BJ (cell line): Measurements from ENCODE around the gene MAPK10. TPM values are rescaled to one million over a fixed set of nuclear protein-coding genes. Genes with fewer than 3 reads are reported as not detected.

ENCODE experiments used
- CTCF ChIA-PET: fragments of 350-600 bp; formaldehyde crosslinking; extraction: SDS; loops from one replicate; lab custom pipeline; 2021; ENCODE audit warnings: antibody characterized with exemption, inconsistent platforms; lab: Yijun Ruan, JAX
- POLR2A ChIA-PET: fragments of 300-600 bp; sonication (Branson Sonifier 250); formaldehyde crosslinking; extraction: SDS; loops from one replicate; lab custom pipeline; 2021; ENCODE audit warnings: antibody characterized with exemption; lab: Charles Lee
- DNase-seq: peaks from one replicate; pipeline ENCODE4 v3.0.0-alpha.2; 2011; ENCODE audit warnings: low read depth
- H3K27me3 ChIP-seq: 2 replicates; pipeline ENCODE4 v1.6.0; 2011; ENCODE audit warnings: low read length; ENCODE audit not compliant: control insufficient read depth, insufficient read depth
- H3K36me3 ChIP-seq: 2 replicates; pipeline ENCODE4 v1.5.1; 2011; ENCODE audit warnings: low read length; ENCODE audit not compliant: control insufficient read depth, insufficient read depth
- H3K4me3 ChIP-seq: 2 replicates; pipeline ENCODE4 v1.5.1; 2011; ENCODE audit warnings: low read depth, mild to moderate bottlenecking, control low read depth, low read length
- CTCF ChIP-seq: IDR thresholded peaks from 2 replicates; pipeline ENCODE4 v1.5.1; 2011; ENCODE audit warnings: low read depth, mild to moderate bottlenecking, control low read depth, inconsistent platforms, low read length, moderate library complexity; ENCODE audit not compliant: insufficient read depth
- polyA plus RNA-seq: library from polyadenylated mRNA; depleted of rRNA; stranded (reverse); fragments of >200 nt; gene quantifications from 2 replicates; pipeline ENCODE4 v1.2.3, GENCODE V29; 2011

The MAPK10 gene
- polyA plus RNA-seq, 1 experiment, result 0.86 TPM

GRCh38 chr4:86269354-86269753, 90.5 kb downstream of the MAPK10 start:
- no peaks in the 10 kb centered on the region for H3K27me3 ChIP-seq
- no peak for TF ChIP-seq CTCF
- H3K4me3 ChIP-seq, result no peak overlapping the region
- CTCF ChIA-PET, result no interaction called here
- H3K36me3 ChIP-seq, result no peaks in the 10 kb centered on the region
- no peak for DNase-seq
- POLR2A ChIA-PET, result no interaction called here

DNA sequence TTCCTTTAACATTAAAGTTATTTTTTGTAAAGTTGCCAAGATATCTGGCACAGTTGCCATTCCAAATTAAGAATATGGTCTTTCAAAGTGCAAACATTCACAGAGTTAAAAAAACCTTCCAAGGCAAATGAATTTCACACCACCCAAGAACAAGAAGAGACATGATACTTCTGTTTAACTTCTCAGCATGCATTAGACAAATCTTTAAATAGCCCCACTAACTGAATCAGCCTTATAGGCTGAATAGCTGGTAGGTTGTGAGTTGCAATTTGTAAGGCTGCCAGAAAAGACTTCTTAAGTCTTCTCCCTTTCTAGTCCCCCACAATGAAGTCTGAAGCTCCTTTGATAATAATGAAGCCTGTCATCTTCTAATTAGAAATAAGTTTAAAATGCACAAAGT, 95.6 kb downstream of the MAPK10 start:
- no peaks in the 10 kb centered on the region for H3K27me3 ChIP-seq
- ChIA-PET POLR2A (no interaction called here), CTCF (no interaction called here)
- no peak for TF ChIP-seq CTCF
- no peaks in the 10 kb centered on the region for H3K36me3 ChIP-seq
- no peak overlapping the region for H3K4me3 ChIP-seq
- no peak for DNase-seq

DNA sequence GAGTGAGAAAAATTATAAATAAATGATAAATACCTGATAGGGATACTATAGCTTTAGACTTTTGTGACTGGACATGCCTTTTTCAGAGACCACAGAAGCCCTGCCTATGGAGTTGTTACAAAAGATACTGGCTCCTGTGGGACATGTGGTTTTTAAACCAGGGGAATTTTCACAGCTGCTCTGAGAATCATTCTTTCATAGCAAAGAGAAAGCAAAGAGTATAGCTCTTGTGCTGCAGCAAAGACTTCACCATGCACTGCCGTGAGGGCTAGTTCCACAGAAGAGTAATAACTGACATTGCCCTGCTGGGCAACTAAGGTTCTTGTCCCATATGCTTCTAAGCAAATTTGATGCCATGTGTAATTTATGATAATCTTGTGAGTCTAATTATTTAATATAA, 98.2 kb downstream of the MAPK10 start:
- Histone ChIP-seq H3K27me3 (no peaks in the 10 kb centered on the region), H3K4me3 (no peak overlapping the region), H3K36me3 (no peaks in the 10 kb centered on the region)
- TF ChIP-seq CTCF, result no peak
- DNase-seq, result no peak
- ChIA-PET POLR2A (no interaction called here), CTCF (no interaction called here)

GRCh38 chr4:86256086-86256485, 103.8 kb downstream of the MAPK10 start:
- TF ChIP-seq CTCF, result no peak
- H3K27me3 ChIP-seq, result no peaks in the 10 kb centered on the region
- no peaks in the 10 kb centered on the region for H3K36me3 ChIP-seq
- H3K4me3 ChIP-seq, result no peak overlapping the region
- DNase-seq, result no peak
- POLR2A ChIA-PET, result no interaction called here
- CTCF ChIA-PET, result no interaction called here

GRCh38 chr4:86250619-86251018, 109.2 kb downstream of the MAPK10 start:
- DNase-seq, result no peak
- ChIA-PET CTCF (no interaction called here), POLR2A (no interaction called here)
- no peak overlapping the region for H3K4me3 ChIP-seq
- no peaks in the 10 kb centered on the region for H3K36me3 ChIP-seq
- H3K27me3 ChIP-seq, result no peaks in the 10 kb centered on the region
- TF ChIP-seq CTCF, result no peak
